Muscle of arm (tissue), 12 donors: ENCODE data around the gene PTPRN2. TPM values are rescaled to one million over a fixed set of nuclear protein-coding genes. Genes with fewer than 3 reads are reported as not detected.
"Not testable (repeated sequence)": the region's sequence is repeated elsewhere in the genome, so short reads cannot be mapped to it uniquely, and the experiment has no call there.

Experiments
- DNase-seq: peaks from one replicate; pipeline ENCODE4 v3.0.0-alpha.2; 2013
- polyA plus RNA-seq, 12 donors: library from polyadenylated mRNA; unstranded; fragments of 120-200 nt; gene quantifications; one replicate each; pipeline ENCODE4 v1.2.1, GENCODE V29; 2013; ENCODE audit not compliant: insufficient read length in 12 of 12

The PTPRN2 gene
- polyA plus RNA-seq, 12 donors = 1.6 to 8.7 (median 2.3) TPM; not detected in 1

- DNase-seq = no peak
Observed at GRCh38 chr7:158283016-158283974, 304.3 kb downstream of the PTPRN2 start.

DNA sequence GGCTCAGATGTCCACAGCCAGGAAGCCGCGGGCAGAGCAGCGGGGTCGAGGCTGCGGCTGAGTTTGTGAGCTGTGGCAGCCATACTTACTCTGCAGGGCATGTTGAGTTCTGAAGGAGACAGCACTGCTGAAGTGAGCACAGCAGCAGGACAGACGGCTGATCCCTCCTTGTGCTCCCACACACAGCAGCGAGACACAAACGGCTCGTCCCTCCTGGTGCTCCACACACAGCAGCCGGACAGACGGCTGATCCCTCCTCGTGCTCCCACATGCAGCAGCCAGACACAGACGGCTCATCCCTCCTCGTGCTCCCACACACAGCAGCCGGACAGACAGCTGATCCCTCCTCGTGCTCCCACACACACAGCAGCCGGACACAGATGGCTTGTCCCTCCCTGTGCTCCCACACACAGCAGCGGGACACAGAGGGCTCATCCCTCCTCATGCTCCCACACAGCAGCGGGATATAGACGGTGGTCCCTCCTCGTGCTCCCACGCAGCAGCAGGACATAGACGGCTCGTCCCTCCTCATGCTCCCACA lies 305.1 kb downstream of the PTPRN2 start:
- no peak for DNase-seq

GRCh38 chr7:158281441-158281840 lies 306.2 kb downstream of the PTPRN2 start:
- no peak for DNase-seq

- no peak for DNase-seq
Observed at GRCh38 chr7:158280448-158281144, 307.0 kb downstream of the PTPRN2 start.

DNA sequence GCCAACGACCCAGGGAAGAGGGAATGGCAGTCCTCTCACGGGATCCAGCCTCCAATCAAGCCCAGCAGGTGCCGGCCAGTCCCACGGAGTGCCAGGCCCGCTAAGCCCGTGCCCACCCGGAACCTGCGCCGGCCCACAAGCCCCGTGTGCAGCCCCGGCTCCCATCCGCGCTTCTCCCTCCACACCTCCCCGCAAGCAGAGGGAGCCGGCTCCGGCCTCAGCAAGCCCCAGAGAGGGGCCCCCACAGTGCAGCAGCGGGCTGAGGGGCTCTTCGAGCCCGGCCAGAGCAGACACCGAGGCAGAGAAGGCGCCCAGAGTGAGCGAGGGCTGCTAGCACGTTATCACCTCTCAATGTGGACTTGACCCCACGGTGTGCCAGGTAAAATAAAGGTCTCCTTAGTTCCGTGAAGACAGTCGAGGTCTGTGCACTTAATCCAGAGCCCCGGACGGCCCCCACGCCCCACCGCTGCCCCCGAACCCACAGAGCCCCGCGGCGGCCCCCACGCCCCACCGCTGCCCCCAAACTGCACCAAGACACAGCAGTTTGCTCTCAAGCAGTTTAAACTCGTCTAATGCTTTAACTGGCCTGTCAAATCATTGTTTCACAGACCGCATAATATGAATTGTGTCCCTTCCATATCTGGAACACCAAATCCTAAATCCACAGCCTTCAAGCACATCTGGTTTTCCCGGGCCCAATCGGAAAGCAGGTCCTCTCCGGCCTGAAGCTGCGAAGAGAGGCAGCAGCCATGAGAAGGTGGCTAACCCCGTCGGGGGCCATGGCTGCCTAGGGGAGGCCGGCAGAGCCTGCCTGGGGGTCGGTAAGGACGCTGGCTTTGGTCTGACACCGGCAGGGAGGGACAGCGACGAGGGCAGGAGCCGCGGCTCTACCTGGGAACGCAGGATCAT lies 307.8 kb downstream of the PTPRN2 start:
- DNase-seq = no peak

GRCh38 chr7:158278745-158279320 lies 308.8 kb downstream of the PTPRN2 start:
- DNase-seq = no peak

DNA sequence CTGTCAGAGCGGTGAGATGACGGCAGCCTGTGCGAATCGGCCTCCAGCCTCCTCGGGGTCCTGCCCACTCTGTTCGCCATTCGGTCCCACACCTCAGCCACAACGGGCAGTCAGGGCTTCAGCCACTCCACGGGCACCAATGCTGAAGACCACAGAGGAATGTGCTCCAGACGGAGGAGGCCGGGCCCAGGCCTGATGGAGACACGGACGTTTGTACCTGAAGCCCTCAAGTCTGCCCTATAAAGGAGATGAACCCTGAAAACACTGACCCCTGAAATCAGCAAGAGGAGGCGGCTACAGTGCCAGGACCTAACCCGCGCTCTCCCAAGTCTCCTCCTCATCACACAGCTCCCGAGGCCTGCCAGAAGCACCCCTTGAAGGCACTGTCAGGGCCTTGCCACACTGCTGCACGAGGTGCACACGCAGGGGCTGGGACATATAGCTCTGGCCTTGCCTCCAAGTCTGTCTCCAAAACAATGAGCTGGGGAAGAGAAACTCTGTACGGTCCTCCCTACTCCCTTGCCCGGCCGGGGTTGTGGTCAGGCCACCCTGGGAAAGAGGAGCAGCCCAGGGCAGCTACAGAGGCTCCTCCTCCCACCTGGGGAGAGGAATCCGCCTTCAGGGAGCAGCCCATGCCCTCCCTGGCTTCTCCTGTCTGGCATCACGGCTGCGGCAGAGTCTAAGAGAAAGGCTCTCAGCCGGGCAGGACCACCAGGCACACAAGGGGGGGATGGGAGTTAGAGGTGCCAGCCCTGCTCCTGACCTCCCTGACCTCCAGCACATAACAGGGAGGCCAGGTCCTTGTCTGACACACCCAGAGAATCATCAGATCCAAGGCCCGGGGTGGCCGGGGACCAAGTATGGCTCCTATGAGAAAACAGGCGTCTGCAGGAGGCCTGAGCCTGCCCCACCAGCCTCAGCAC lies 310.1 kb downstream of the PTPRN2 start:
- DNase-seq = no peak

DNA sequence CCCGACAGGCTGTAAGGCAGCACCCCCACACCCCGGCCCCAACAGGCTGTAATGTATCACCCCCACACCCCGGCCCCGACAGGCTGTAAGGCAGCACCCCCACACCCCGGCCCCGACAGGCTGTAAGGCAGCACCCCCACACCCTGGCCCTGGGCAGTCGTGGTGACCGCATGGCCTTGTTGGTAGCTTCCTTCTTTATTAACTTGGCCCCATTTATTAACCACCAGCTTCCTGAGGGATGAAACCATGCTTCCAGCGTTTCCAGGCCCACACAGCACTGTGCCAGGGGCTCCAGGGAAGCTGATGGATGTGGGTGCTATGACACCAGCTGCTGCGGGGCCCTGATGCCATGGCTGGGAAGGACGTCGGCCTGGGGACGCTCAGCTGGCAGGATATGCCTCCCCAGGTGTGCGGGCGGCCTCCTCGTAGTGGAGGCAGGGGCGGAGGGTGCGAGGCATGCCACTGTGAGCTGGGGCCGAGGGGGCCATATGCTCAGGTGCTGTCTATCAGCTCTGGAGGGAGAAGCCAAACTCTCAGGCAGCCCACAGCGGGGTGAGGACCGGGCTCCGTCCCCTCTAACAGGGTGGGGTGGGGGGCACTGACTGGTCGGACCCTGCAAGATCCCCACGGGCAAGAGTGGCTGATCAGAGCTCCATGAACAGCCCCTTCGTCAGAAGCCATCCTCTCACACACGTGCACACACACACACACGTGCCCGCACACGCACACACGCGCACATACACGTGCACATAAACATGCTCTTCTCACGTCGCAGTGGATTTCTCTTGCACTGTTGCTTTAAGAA lies 311.0 kb downstream of the PTPRN2 start:
- DNase-seq = no peak

DNA sequence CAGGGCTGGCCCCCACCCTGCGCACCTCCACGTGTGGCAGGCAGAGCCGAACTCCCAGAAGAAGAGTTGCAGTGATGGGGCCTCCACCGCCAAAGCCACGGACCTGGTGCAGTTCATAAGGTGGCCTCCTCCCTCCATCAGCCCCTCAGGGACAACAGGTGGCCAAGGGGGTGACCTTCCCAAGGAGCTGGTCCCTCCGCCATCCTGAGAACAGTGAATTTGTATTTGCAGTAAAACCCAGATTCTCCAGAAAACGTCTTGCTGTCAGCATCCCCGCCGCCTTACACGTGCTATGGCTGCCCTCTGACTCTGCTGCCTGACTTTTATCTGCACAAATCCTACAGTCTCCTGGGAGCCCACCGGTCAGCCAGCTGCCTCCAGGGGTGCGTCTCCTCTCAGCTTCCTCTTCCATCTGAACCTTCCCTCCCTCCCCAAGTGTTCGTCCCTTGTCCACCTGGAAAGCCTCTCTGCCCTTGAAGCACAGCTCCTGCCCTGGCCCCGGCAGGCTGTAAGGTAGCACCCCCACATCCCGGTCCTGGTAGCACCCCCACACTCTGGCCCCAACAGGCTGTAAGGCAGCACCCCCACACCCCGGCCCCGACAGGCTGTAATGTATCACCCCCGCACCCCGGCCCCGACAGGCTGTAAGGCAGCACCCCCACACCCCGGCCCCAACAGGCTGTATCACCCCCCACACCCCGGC lies 311.8 kb downstream of the PTPRN2 start:
- DNase-seq = no peak

DNA sequence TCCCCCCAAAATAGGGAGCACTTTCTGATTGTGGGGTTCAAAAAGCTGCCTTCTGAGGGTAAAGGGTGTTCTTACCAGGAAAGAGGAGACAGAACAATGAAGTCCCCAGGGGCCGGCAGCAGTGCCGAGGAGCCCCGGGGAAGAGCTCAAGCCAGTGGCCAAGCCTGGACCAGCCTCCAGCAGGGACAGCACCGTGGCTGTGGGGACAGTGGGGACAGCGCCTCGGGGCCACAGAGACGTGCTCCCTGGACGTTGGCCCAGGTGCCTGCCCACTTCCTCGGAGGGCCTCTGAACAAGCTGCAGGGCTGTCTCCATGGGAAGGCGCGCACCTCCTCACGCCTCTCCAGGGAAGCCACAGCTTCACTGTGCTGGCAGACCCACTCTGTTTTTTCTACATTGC lies 312.6 kb downstream of the PTPRN2 start:
- DNase-seq = no peak

DNA sequence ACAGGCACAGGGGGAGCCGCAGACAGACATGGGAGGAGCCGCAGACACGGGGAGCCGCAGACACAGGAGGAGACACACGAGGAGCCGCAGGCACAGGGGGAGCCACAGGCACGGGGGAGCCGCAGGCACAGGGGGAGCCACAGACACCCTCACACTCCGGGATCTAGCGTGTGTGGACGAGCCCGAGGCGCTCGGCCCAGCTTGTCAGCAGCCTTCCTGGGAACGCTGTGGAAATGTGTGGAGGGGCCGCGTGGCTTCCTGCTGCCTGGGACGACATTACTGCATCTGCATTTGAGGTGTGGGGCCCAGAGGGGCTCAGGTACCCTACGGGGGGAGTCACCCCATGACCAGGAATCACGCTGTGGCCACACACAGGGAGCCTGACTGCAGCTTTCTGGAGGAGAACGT lies 313.2 kb downstream of the PTPRN2 start:
- no peak for DNase-seq

GRCh38 chr7:158273756-158274342 lies 313.8 kb downstream of the PTPRN2 start:
- DNase-seq = not testable (repeated sequence)

GRCh38 chr7:158273138-158273651 lies 314.4 kb downstream of the PTPRN2 start:
- DNase-seq = no peak

DNA sequence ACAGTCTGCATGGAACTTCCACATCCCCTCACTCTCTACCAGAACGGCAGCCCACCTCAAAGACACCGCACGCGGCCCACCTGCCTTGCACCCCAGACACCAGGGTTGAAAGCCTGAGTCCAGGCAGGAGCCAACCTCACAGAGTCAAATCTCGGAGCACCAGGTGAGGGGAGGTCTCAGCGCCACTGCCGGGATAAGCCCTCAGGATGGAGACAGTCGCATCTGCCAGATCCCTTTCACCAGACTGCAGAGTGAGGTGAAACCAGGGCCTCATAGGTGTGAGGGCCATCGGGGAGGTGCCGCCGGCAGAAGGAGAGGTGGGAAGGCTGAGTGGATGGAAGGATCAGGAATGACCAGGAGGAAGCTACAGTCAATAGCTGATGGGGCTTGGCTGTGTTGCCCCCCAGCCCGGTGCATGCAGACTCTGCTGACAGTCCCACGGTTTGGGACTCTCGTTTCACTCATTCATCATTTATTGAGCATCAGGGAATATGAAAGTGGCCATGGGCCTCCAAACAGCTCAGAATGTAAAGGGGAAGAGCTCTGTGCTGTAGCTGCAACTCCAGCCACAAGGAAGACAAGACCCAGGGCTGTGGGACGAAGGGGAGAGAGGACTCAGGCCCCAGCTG lies 315.0 kb downstream of the PTPRN2 start:
- no peak for DNase-seq

- DNase-seq = no peak
Observed at GRCh38 chr7:158272091-158272490, 315.5 kb downstream of the PTPRN2 start.

GRCh38 chr7:158271646-158272045 lies 316.0 kb downstream of the PTPRN2 start:
- DNase-seq = no peak

DNA sequence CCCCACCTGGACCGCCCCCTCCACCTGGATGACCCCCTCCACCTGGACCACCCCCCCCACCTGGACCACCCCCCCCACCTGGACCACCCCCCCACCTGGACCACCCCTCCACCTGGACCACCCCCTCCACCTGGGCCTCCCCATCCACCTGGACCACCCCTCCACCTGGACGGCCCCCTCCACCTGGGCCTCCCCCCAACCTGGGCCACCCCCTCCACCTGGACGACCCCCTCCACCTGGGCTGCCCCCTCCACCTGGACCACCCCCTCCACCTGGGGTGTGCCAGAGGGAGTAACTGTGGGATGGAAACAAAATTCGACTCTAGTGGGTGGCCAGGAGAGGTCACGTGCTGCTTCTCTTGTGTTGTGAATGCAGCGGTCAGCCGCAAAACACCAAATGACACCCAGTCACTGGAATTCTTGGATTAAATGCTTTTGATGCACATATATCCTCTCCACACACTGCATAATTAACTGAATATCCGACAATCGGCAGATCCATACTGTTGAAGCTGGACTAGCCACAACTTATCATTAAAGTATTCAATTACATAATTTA lies 316.7 kb downstream of the PTPRN2 start:
- no peak for DNase-seq
